Esophagus squamous epithelium (tissue), 5 donors: ENCODE data around the gene ZNF532. TPM values are rescaled to one million over a fixed set of nuclear protein-coding genes. Genes with fewer than 3 reads are reported as not detected.

Source experiments
- DNase-seq: peaks from one replicate; lab custom pipeline; 2025; lab: John Stamatoyannopoulos, UW
- H3K27ac ChIP-seq, 4 donors: fragments of 200-600 bp; sonication (generic); one replicate each; pipeline ENCODE4 v1.5.1; 2016 to 2019; ENCODE audit warnings: mild to moderate bottlenecking in 1 of 4
- H3K27me3 ChIP-seq, 4 donors: fragments of 200-600 bp; sonication (generic); 1 replicate in 3 of 4; 2 replicates in 1 of 4; pipeline versions ENCODE4 v1.5.1 to v1.6.0; 2017 to 2021; ENCODE audit warnings: antibody characterized with exemption in 1 of 4
- H3K36me3 ChIP-seq, 3 donors: fragments of 200-600 bp; sonication (generic); one replicate each; pipeline ENCODE4 v1.5.1; 2016 to 2019
- H3K4me1 ChIP-seq, 3 donors: fragments of 200-600 bp; sonication (generic); one replicate each; pipeline ENCODE4 v1.5.1; 2017 to 2019
- H3K4me3 ChIP-seq, 4 donors: fragments of 200-600 bp; sonication (generic); 1 replicate in 3 of 4; 2 replicates in 1 of 4; pipeline ENCODE4 v1.5.1; 2016 to 2019; ENCODE audit warnings: mild to moderate bottlenecking in 2 of 4, moderate library complexity in 1 of 4
- H3K9me3 ChIP-seq, 3 donors: fragments of 200-600 bp; sonication (generic); one replicate each; pipeline ENCODE4 v1.5.1; 2016 to 2019
- POLR2A ChIP-seq, 4 donors: fragments of 450-650 bp; IDR thresholded peaks; one replicate each; pipeline ENCODE4 v1.6.1; 2017; ENCODE audit warnings: antibody characterized with exemption in 4 of 4, mild to moderate bottlenecking in 4 of 4, moderate library complexity in 3 of 4
- WGBS, 2 donors: methylation state at CpG; one replicate each; pipeline ENCODE4 v1.1.5; 2018; 5-methylcytosine and 5-hydroxymethylcytosine counted together
- intact Hi-C: fragments of 100-400 bp; cut with DNase I; formaldehyde crosslinking; loops from one replicate; pipeline ENCODE4 v1.15.0; 2022
- total RNA-seq, 4 donors: library from RNA; depleted of rRNA; stranded (reverse); fragments of >200 nt; gene quantifications; one replicate each; pipeline ENCODE4 v1.1.0, GENCODE V29; 2016
- TF ChIP-seq, protein P1 (sequence below), 6 experiments: fragments of 450-650 bp in 4 of 6; fragments of 200-600 bp in 2 of 6; sonication (generic) in 2 of 6; IDR thresholded peaks; one replicate each; pipeline ENCODE4 v1.5.1; 2016 to 2019; ENCODE audit warnings: antibody characterized with exemption in 6 of 6, mild to moderate bottlenecking in 4 of 6, moderate library complexity in 4 of 6
- donor health status: DM: yes; HTN: yes; CAD: no.

The ZNF532 gene
- total RNA-seq, 4 donors from 2014 or later: 30.7 to 52.3 (median 32.6) TPM

- intact Hi-C loops: no loop called here
- no peaks in the 10 kb centered on the region for H3K36me3 ChIP-seq
- H3K4me1 ChIP-seq: peaks cover 0 to 35% (median 3%) of the 10 kb centered on the region in 3 donors
- no peak for TF ChIP-seq POLR2A (IDR thresholded peaks at IDR 0.05)
- TF ChIP-seq, protein P1, sequence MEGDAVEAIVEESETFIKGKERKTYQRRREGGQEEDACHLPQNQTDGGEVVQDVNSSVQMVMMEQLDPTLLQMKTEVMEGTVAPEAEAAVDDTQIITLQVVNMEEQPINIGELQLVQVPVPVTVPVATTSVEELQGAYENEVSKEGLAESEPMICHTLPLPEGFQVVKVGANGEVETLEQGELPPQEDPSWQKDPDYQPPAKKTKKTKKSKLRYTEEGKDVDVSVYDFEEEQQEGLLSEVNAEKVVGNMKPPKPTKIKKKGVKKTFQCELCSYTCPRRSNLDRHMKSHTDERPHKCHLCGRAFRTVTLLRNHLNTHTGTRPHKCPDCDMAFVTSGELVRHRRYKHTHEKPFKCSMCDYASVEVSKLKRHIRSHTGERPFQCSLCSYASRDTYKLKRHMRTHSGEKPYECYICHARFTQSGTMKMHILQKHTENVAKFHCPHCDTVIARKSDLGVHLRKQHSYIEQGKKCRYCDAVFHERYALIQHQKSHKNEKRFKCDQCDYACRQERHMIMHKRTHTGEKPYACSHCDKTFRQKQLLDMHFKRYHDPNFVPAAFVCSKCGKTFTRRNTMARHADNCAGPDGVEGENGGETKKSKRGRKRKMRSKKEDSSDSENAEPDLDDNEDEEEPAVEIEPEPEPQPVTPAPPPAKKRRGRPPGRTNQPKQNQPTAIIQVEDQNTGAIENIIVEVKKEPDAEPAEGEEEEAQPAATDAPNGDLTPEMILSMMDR (IDR thresholded peaks at IDR 0.05): no peak
- no peak overlapping the region for H3K4me3 ChIP-seq
- WGBS, 2 donors: 52 to 55% methylated on average over 4 of the region's 4 CpGs
- DNase-seq: no peak
- H3K27me3 ChIP-seq: peaks cover 0 to 13% (median 0%) of the 10 kb centered on the region in 4 donors
- H3K27ac ChIP-seq: no peak overlapping the region
- H3K9me3 ChIP-seq: no peaks in the 10 kb centered on the region
Observed at GRCh38 chr18:58844871-58845270, 19.8 kb upstream of the ZNF532 start.

DNA sequence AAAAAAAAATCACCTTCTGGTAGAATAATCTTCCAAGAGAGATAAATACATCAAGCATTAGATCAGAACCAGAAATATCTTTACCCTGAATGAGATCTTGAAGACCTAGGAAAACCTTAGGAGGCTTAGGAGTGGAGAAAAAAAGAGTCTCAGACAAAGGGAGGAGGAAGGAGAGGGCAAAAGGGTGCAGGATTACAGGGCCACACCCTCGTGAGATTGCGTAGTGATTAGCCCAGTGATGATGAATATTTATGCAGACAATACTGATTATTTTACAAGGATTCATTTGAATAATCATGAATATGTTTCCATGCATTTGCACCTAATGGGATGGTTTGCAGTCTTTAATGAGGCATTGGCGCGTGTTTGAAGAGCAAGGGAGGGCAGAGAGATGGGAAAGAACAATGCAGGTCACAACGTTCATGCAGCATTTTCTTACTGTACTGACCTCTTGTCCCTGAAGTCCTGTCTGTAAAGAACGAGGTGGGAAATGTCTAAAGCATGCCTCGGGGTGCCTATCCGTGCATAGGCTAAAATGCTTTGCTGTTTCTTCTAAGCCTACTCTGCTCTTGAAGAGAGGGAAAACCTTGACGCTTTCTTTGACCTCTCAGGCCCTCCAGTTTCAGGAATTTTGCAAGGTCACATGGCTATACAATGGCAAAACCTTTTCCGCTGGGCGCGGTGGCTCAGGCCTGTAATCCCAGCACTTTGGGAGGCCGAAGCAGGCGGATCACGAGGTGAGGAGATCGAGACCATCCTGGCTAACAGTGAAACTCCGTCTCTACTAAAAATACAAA, 18.6 kb upstream of the ZNF532 start:
- intact Hi-C loops: no loop called here

GRCh38 chr18:58847383-58848071, 17.1 kb upstream of the ZNF532 start:
- H3K27ac ChIP-seq: peak overlapping the region in 1 of 4 donors; percentile 55
- intact Hi-C loops: no loop called here
- H3K9me3 ChIP-seq: no peaks in the 10 kb centered on the region
- no peak for TF ChIP-seq POLR2A (IDR thresholded peaks at IDR 0.05)
- TF ChIP-seq, protein P1 (IDR thresholded peaks at IDR 0.05): no peak
- peaks cover 0 to 41% (median 3%) of the 10 kb centered on the region in 3 donors for H3K4me1 ChIP-seq
- DNase-seq: no peak
- H3K27me3 ChIP-seq: peaks cover 0 to 13% (median 0%) of the 10 kb centered on the region in 4 donors
- WGBS, 2 donors: 16 to 20% methylated on average over 16 to 29 of the region's 29 CpGs
- no peaks in the 10 kb centered on the region for H3K36me3 ChIP-seq
- peak overlapping the region; percentile 18 to 52 (median 38) for H3K4me3 ChIP-seq

More for the DNA sequence above, 18.6 kb upstream of the ZNF532 start:
- Histone ChIP-seq H3K4me1 (peaks cover 0 to 41% (median 3%) of the 10 kb centered on the region in 3 donors), H3K27ac (no peak overlapping the region), H3K36me3 (no peaks in the 10 kb centered on the region), H3K27me3 (peaks cover 0 to 13% (median 0%) of the 10 kb centered on the region in 4 donors), H3K9me3 (no peaks in the 10 kb centered on the region), H3K4me3 (no peak overlapping the region)
- WGBS, 2 donors: 76 to 80% methylated on average over 14 to 15 of the region's 17 CpGs
- TF ChIP-seq, protein P1 (IDR thresholded peaks at IDR 0.05): no peak
- no peak for TF ChIP-seq POLR2A (IDR thresholded peaks at IDR 0.05)
- DNase-seq: no peak

DNA sequence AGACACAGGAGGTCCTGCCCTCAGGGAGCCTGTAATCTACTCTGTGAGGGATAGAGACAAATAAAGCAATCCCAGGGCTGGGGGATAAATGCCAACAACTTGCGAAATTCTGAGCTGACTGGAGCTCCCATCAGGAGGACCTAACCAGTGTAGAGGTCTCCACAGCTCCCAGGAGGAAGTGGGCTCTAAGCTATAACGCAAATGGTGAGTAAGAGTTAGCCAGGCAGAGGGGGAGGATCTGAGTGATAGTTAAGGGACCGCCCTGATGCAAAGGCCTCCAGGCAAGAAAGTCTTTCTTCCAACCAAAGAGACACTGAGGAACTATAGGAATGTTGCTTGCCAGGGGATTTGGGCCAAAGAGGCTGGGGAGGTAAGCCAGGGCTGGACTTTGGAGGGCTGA, 16.0 kb upstream of the ZNF532 start:
- DNase-seq: no peak
- H3K36me3 ChIP-seq: no peaks in the 10 kb centered on the region
- H3K27ac ChIP-seq: no peak overlapping the region
- TF ChIP-seq, protein P1 (IDR thresholded peaks at IDR 0.05): no peak
- no peaks in the 10 kb centered on the region for H3K9me3 ChIP-seq
- no peak overlapping the region for H3K4me3 ChIP-seq
- peaks cover 0 to 41% (median 3%) of the 10 kb centered on the region in 3 donors for H3K4me1 ChIP-seq
- 52 to 71% methylated on average over 3 of the region's 3 CpGs for WGBS, 2 donors
- peaks cover 0 to 13% (median 0%) of the 10 kb centered on the region in 4 donors for H3K27me3 ChIP-seq
- intact Hi-C loops: no loop called here
